Glutamatergic neuron (in vitro differentiated cells): ENCODE data around the gene SDS. TPM values are rescaled to one million over a fixed set of nuclear protein-coding genes. Genes with fewer than 3 reads are reported as not detected.

ENCODE experiments used
- DNase-seq: peaks from one replicate; pipeline ENCODE4 v3.0.0; 2022
- H3K27ac Mint-ChIP-seq: one replicate; pipeline ENCODE4 v1.8.0; 2020; ENCODE audit warnings: mild to moderate bottlenecking, mixed read lengths, inconsistent platforms; ENCODE audit not compliant: unreplicated experiment
- H3K27me3 Mint-ChIP-seq: one replicate; pipeline ENCODE4 v1.8.0; 2020; ENCODE audit warnings: mild to moderate bottlenecking, moderate library complexity, mixed read lengths, inconsistent platforms; ENCODE audit not compliant: unreplicated experiment
- H3K36me3 Mint-ChIP-seq: one replicate; pipeline ENCODE4 v1.8.0; 2020; ENCODE audit warnings: mild to moderate bottlenecking, mixed read lengths, inconsistent platforms; ENCODE audit not compliant: unreplicated experiment
- H3K4me1 Mint-ChIP-seq: one replicate; pipeline ENCODE4 v1.8.0; 2020; ENCODE audit warnings: mild to moderate bottlenecking, low read depth, mixed read lengths, inconsistent platforms; ENCODE audit not compliant: unreplicated experiment
- H3K4me3 Mint-ChIP-seq: one replicate; pipeline ENCODE4 v1.8.0; 2020; ENCODE audit warnings: mild to moderate bottlenecking, mixed read lengths, inconsistent platforms; ENCODE audit not compliant: unreplicated experiment
- H3K9me3 Mint-ChIP-seq: one replicate; pipeline ENCODE4 v1.8.0; 2020; ENCODE audit warnings: mild to moderate bottlenecking, moderate library complexity, mixed read lengths, inconsistent platforms; ENCODE audit not compliant: unreplicated experiment
- CTCF ChIP-seq: fragments of 200-600 bp; sonication (generic); IDR thresholded peaks from one replicate; pipeline ENCODE4 v1.5.0; 2021; ENCODE audit not compliant: partially characterized antibody, unreplicated experiment
- total RNA-seq: library from RNA; stranded (reverse); fragmentation: NEBNext Ultra II Directional; extraction: Animal tissue kit (Norgen Biotek cat#: 25700); gene quantifications from one replicate; pipeline ENCODE4 v1.2.1, GENCODE V29; 2021; ENCODE audit not compliant: unreplicated experiment

The SDS gene
- total RNA-seq, 1 donor from 2014 or later: not detected

GRCh38 chr12:113381220-113381619 lies 22.5 kb downstream of the SDS start:
- Mint-ChIP-seq H3K27ac (no peak overlapping the region), H3K4me1 (no peaks in the 10 kb centered on the region), H3K27me3 (peaks cover 2% of the 10 kb centered on the region), H3K4me3 (no peak overlapping the region), H3K9me3 (no peaks in the 10 kb centered on the region), H3K36me3 (no peaks in the 10 kb centered on the region)
- TF ChIP-seq CTCF: no peak
- DNase-seq: no peak

- Mint-ChIP-seq H3K9me3 (no peaks in the 10 kb centered on the region), H3K4me3 (no peak overlapping the region), H3K4me1 (no peaks in the 10 kb centered on the region), H3K36me3 (no peaks in the 10 kb centered on the region), H3K27ac (no peak overlapping the region), H3K27me3 (peaks cover 2% of the 10 kb centered on the region)
- DNase-seq: no peak
- TF ChIP-seq CTCF: no peak
These were observed 25.4 kb downstream of the SDS start for GRCh38 chr12:113378291-113378690.

- Mint-ChIP-seq H3K4me1 (no peaks in the 10 kb centered on the region), H3K27me3 (peaks cover 5% of the 10 kb centered on the region), H3K9me3 (no peaks in the 10 kb centered on the region), H3K4me3 (no peak overlapping the region), H3K27ac (no peak overlapping the region), H3K36me3 (no peaks in the 10 kb centered on the region)
- no peak for DNase-seq
- TF ChIP-seq CTCF: no peak
These were observed 28.8 kb downstream of the SDS start for GRCh38 chr12:113374823-113375428.

- Mint-ChIP-seq H3K4me1 (no peaks in the 10 kb centered on the region), H3K27me3 (peaks cover 5% of the 10 kb centered on the region), H3K27ac (no peak overlapping the region), H3K36me3 (no peaks in the 10 kb centered on the region), H3K4me3 (no peak overlapping the region), H3K9me3 (no peaks in the 10 kb centered on the region)
- no peak for DNase-seq
- no peak for TF ChIP-seq CTCF
These were observed 29.7 kb downstream of the SDS start for GRCh38 chr12:113373969-113374368.

GRCh38 chr12:113373440-113373839 lies 30.2 kb downstream of the SDS start:
- Mint-ChIP-seq H3K4me3 (no peak overlapping the region), H3K27me3 (peaks cover 5% of the 10 kb centered on the region), H3K9me3 (no peaks in the 10 kb centered on the region), H3K4me1 (no peaks in the 10 kb centered on the region), H3K27ac (no peak overlapping the region), H3K36me3 (no peaks in the 10 kb centered on the region)
- no peak for DNase-seq
- TF ChIP-seq CTCF: no peak
